GM10248 (cell line): Measurements from ENCODE around the gene PHF21B.

Experiments used
- CTCF ChIA-PET: fragments of 300-600 bp; sonication (Branson Sonifier 250); formaldehyde crosslinking; extraction: SDS; loops from one replicate; lab custom pipeline; 2021; ENCODE audit warnings: antibody characterized with exemption; lab: Yijun Ruan, JAX
- POLR2A ChIA-PET: fragments of 350-650 bp; sonication (Branson Sonifier 250); formaldehyde crosslinking; extraction: SDS; loops from one replicate; lab custom pipeline; 2020; ENCODE audit warnings: antibody characterized with exemption; lab: Yijun Ruan, JAX
- DNase-seq: peaks from one replicate; pipeline ENCODE4 v3.0.0; 2012; ENCODE audit errors: extremely low spot score
- CTCF ChIP-seq: IDR thresholded peaks from 2 replicates; pipeline ENCODE4 v1.5.1; 2012; ENCODE audit warnings: mild to moderate bottlenecking, low read depth; ENCODE audit errors: extremely low read depth, missing control alignments, control extremely low read depth

PHF21B gene

GRCh38 chr22:45026511-45026910 lies 16.7 kb upstream of the PHF21B start:
- ChIA-PET CTCF (no interaction called here), POLR2A (no interaction called here)
- TF ChIP-seq CTCF: no peak
- DNase-seq: no peak

- CTCF ChIA-PET: no interaction called here
- DNase-seq: no peak
- POLR2A ChIA-PET: no interaction called here
- no peak for TF ChIP-seq CTCF
Measured at GRCh38 chr22:45023431-45023830, 13.6 kb upstream of the PHF21B start.

GRCh38 chr22:45019861-45020655 lies 10.3 kb upstream of the PHF21B start:
- DNase-seq: no peak
- CTCF ChIA-PET: interaction anchor here (1.5 kb wide), 1 partner anchor 19 kb away, joined by 3 read pairs; no protein-coding TSS in a partner anchor
- POLR2A ChIA-PET: no interaction called here
- TF ChIP-seq CTCF: no peak

- TF ChIP-seq CTCF: no peak
- DNase-seq: no peak
- ChIA-PET CTCF (no interaction called here), POLR2A (no interaction called here)
Measured at GRCh38 chr22:45014654-45015053, 4.8 kb upstream of the PHF21B start.

GRCh38 chr22:45013138-45013537 lies 3.3 kb upstream of the PHF21B start:
- ChIA-PET CTCF (no interaction called here), POLR2A (no interaction called here)
- TF ChIP-seq CTCF: no peak
- DNase-seq: no peak

GRCh38 chr22:45010532-45010900 lies 711 bp upstream of the PHF21B start:
- ChIA-PET POLR2A (no interaction called here), CTCF (no interaction called here)
- no peak for TF ChIP-seq CTCF
- DNase-seq: no peak
